ENCODE results near the gene EMP3.

Gene EMP3

DNA sequence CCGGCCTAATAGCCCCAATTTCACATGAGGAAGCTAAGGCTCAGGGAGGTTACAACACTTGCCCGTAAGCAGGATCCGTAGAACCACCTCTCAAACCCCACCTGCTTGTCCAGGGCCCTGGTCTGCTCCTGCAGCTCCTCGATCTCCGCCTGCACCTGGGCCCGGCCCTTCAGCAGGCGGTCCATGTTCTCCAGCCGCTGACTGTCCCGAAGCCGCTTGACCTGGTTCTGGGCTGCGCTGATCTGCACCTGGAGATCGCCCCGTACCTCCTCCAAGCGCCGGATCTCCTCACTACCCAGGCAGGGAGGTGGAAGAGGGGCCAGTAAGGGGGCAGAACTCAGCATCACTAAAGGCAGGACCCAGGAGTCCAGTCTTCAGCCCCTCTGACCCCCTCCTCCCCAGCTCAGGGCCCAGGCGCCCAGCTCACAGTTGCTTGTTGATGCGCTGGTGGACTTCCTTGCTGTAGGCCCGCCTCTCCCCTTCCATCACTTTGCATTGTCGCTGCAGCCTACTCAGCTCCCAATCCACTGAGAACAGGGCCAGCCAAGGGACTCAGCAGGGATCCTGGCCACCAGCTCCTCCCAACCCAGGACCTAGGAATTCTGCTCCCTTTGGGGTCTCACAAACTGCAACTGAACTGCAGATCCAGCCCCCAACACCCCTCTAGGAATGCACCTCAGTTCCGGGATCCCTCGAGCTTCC lies 6.9 kb upstream of the EMP3 start:
- DNase-seq: no peak

- DNase-seq: peak; percentile 58 to 59
Observed at GRCh38 chr19:48319647-48320541, 5.5 kb upstream of the EMP3 start.

DNA sequence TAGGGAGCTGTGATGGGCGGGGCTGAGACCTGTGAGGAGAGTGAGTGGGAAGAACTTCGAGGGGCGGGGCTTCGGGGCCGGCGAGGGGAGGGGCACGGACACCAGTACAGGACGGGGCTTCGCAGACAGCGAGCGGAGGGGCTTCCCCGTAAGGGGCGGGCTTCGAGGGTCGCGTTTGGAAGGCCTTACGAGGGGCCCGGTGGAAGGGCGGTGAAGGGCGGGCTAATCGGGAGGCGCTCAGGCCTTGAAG lies 4.1 kb upstream of the EMP3 start:
- DNase-seq: peak; percentile 90 to 98

DNA sequence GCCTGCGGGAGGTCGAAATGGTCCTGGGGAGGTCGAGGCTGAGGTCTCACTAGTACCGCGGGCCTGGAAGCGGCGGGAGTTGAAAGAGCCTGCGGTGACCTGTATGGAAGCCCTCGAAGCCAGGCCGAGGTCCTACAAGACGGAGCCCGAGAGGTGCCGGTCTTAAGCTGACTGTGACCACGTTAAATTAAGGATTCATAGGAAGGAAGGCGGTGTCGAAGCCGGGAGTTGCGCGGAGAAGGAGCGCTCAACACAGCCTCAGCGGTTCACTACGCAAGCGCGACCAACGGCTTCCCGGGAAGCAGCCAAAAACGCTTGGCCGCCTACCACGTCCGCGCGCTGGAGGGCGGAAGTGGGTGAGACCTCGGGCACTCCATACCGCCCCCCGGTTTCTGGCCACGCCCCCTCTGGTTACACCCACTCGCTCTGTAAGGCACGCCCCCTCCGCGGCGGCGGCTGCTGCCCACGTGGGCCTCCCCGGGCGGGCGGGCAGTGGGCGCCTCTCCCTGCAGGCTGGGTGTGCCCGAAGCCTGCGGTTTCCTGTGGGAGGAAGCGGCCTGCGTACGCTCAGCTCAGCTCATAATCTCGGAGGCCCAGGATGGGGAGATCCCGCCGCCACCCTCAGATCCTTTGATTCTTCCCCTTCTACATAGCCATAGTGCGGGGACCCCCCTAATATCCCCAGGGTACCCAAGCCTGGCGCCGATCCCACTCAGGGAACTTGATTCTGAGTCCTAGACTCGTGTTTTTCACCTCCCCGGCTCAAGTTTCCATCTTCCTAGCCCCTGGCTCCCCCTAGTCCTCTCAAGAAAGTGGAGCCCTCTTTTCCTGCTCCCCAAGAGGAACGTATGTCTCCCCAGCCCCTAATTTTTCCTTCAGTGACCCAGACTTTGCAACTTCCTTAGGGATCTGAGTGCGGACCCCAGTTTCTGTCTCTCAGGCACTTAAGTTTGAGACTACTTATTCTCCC lies 3.4 kb upstream of the EMP3 start:
- peak; percentile 98 for DNase-seq

DNA sequence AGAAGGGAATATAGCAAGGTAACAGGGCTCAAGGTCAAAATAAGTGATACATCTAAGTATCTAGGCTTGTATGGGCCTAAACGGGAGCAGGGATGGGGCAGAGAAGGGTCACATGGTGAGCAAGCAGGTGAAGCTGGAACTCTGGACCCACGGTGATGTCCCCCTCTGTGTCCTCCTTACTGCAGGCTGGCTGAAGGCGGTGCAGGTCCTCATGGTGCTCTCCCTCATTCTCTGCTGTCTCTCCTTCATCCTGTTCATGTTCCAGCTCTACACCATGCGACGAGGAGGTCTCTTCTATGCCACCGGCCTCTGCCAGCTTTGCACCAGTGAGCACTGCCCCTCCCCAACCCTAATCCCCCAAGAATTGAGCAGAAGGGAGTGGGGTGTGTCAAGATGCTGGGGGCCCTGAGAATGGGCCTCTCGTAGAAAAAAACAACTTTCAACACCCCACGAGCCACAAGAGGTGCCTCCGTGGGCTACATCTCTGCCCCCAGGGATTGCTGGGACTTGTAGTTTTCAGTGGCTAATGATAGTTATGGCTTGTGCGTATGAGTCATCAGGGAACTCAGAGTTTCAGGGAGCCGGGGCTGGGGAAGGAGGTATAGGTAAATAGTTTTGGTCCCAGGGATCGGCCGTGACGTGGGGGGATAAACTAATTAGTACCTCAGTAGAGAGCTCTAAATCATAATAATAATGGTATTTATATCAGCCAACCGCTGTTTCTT lies 4.0 kb downstream of the EMP3 start:
- no peak for DNase-seq

DNA sequence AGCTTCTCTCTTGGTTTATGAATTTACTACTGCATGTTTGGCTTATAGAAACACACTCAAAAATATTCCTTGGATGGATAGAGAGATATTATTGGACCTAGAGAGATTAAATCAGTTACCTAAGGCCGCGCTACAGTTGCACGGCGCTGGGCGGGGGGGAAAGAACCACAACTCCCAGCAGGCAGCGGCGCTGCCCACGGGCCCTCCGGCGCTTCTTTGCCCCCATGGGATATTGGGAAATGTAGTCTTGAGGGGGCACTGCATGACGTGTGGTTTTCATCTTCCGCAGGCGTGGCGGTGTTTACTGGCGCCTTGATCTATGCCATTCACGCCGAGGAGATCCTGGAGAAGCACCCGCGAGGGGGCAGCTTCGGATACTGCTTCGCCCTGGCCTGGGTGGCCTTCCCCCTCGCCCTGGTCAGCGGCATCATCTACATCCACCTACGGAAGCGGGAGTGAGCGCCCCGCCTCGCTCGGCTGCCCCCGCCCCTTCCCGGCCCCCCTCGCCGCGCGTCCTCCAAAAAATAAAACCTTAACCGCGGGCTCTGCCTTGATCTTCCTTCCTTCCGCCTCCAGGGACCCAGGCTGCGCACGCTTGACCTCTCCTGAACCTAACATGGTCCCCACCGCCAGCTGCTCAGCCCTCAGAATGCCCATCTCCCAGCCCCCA lies 4.8 kb downstream of the EMP3 start:
- peak; percentile 77 to 91 for DNase-seq

DNA sequence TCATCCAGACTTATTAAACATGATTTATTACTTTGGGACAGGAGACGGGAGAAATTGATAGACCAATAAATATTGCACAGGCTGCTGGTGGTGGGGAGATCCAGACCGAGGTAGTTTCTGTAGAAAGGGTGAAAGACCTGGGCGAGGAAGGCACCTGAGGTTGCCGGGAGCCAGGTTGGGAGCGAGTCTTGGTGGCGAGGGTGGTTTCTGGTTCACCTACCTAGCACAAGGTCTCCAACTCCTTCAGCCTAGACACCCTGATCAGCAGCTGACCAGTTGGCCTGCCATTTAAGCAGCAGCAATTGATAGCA lies 7.0 kb downstream of the EMP3 start:
- no peak for DNase-seq

- peak; percentile 99 to 100 for DNase-seq
Observed at GRCh38 chr19:48332662-48333466, 7.5 kb downstream of the EMP3 start.

GRCh38 chr19:48333467-48334384 lies 8.4 kb downstream of the EMP3 start:
- peak; percentile 90 to 94 for DNase-seq

GRCh38 chr19:48338253-48338755 lies 13.0 kb downstream of the EMP3 start:
- no peak for DNase-seq

- DNase-seq: no peak
Observed at GRCh38 chr19:48338802-48339503, 13.6 kb downstream of the EMP3 start.

DNA sequence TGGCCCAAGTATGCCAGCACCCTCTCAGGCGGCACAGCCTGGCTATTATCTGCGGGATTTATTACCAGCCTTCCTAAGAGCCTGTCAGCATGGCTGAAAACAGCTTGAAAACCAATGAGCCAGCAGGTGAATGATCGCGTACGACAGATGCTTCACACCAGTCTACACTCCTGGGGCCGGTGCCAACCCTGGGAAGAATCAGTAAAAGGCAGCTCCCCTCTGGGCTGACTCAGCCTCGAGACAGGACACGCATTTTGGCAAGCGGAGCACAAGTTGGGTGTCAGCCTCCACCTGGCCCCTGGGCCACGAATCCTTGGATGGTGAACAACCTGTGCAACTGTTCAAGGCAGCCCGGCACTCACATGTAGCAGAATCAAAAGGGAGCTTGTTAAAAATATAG lies 15.6 kb downstream of the EMP3 start:
- DNase-seq: peak in 1 of 2 experiments; percentile 20

- no peak for DNase-seq
Observed at GRCh38 chr19:48341515-48342413, 16.4 kb downstream of the EMP3 start.

DNA sequence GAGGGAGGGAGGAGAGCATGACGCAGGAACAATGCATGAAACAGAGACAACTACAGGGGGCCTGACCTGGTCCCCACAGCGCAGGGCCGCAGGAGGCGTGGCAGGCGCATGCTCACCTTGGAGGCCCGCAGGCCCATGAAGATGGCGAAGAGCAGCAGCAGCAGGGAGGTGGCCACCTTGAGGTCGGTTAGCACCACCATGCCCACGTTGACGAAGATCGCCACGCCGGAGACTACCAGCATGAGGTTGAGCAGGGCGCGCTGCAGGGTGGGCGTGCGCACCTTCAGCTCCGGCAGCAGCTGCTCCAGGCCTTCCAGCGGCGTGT lies 17.0 kb downstream of the EMP3 start:
- DNase-seq: no peak

DNA sequence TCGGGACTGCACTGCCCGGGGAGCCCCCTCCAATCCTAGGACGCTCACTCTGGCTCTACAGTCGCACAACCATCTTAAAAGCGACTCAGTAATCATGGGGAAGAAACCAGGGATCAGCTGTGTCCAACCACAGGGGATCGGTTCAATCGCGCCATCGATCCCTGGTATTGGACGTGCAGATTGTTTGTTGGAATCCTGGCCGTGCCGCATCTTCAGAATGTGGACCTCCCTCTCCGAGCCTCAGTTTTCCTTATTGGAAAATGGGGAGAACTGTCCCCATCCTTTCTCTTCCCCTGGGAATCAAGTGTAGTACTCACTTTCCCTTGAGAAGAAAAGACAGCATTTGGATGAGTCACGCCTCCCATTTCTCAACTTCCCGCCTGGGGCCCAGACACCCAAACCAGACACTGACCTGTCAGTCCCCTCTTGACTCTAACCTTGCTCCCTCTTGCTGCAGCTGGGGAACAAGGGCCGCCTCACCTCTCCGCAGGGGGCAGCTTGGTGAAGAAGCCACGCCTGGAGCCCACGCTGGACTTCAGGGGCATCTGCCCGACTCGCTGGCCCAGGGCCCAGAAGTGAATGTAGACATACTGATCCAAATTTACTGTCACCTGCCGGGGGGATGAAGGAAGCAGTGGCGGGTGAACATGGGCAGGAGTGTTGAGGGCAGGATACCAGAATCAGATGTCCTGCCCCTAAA lies 17.6 kb downstream of the EMP3 start:
- DNase-seq: no peak

DNA sequence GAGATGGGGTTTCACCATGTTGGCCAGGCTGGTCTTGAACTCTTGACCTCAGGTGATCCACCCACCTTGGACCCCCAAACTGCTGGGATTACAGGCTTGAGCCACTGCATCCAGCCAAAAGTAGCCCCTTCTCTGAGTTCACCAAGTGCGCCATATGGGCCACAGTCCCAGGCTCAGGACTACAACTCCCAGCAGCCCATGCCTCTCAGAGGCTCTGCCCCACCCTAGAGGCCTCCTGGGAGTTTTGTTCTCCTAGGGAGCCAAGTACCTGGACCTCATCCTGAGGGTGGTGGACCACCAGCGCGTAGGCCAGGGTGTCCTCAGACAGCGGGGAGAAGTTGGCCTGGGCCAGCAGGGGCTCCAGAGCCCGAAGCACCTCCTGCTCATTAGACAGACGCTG lies 19.5 kb downstream of the EMP3 start:
- no peak for DNase-seq

- no peak for DNase-seq
Observed at GRCh38 chr19:48346191-48346590, 20.8 kb downstream of the EMP3 start.

GRCh38 chr19:48348045-48348444 lies 22.7 kb downstream of the EMP3 start:
- DNase-seq: no peak

Data from NCI-H187 (cell line).